Measurements from ENCODE around the gene BLCAP.

The BLCAP gene

GRCh38 chr20:37518059-37518458, 9.6 kb downstream of the BLCAP start:
- CTCF ChIA-PET, result interaction anchor here (0.8 kb wide), 1 partner anchor 21 kb away, joined by 5 read pairs; no protein-coding TSS in a partner anchor
- POLR2A ChIA-PET (ENCODE audit: low non-redundant PET), result no interaction called here
- H3K27ac ChIP-seq, result peak overlapping the region; percentile 59; the same call in 1 of the 2 replicates
- DNase-seq (ENCODE audit: low spot score), result no peak
- TF ChIP-seq CTCF (conservative IDR thresholded peaks at IDR 0.05; ENCODE audit: low read depth), result no peak

- DNase-seq (ENCODE audit: low spot score), result no peak
- CTCF ChIA-PET, result interaction anchor here (0.6 to 0.8 kb wide), 2 partner anchors 8 to 20 kb away, joined by 3 to 5 read pairs; no protein-coding TSS in a partner anchor
- H3K27ac ChIP-seq, result peak overlapping the region; percentile 3; the same call in 1 of the 2 replicates
- TF ChIP-seq CTCF (conservative IDR thresholded peaks at IDR 0.05; ENCODE audit: low read depth), result no peak
- POLR2A ChIA-PET (ENCODE audit: low non-redundant PET), result no interaction called here
Observed at GRCh38 chr20:37516811-37517750, 10.6 kb downstream of the BLCAP start.

GRCh38 chr20:37515876-37516275, 11.8 kb downstream of the BLCAP start:
- H3K27ac ChIP-seq, result no peak overlapping the region
- ChIA-PET CTCF (interaction anchor here (0.6 kb wide), 1 partner anchor 9 kb away, joined by 3 read pairs; no protein-coding TSS in a partner anchor), POLR2A (ENCODE audit: low non-redundant PET) (no interaction called here)
- no peak for TF ChIP-seq CTCF (conservative IDR thresholded peaks at IDR 0.05; ENCODE audit: low read depth)
- no peak for DNase-seq (ENCODE audit: low spot score)

GRCh38 chr20:37513779-37514359, 13.8 kb downstream of the BLCAP start:
- DNase-seq (ENCODE audit: low spot score), result no peak
- POLR2A ChIA-PET (ENCODE audit: low non-redundant PET), result no interaction called here
- no peak overlapping the region for H3K27ac ChIP-seq
- TF ChIP-seq CTCF (conservative IDR thresholded peaks at IDR 0.05; ENCODE audit: low read depth), result no peak
- CTCF ChIA-PET, result interaction anchor here (0.8 to 1.1 kb wide), 2 partner anchors 51 to 237 kb away, joined by 3 read pairs; no protein-coding TSS in a partner anchor

- TF ChIP-seq CTCF (conservative IDR thresholded peaks at IDR 0.05; ENCODE audit: low read depth), result no peak
- CTCF ChIA-PET, result interaction anchor here (0.6 to 1.1 kb wide), 2 partner anchors 14 to 33 kb away, joined by 3 to 5 read pairs; no protein-coding TSS in a partner anchor
- H3K27ac ChIP-seq, result peak overlapping the region; percentile 28; the same call in 1 of the 2 replicates
- POLR2A ChIA-PET (ENCODE audit: low non-redundant PET), result no interaction called here
- no peak for DNase-seq (ENCODE audit: low spot score)
Observed at GRCh38 chr20:37511610-37512275, 15.9 kb downstream of the BLCAP start.

DNA sequence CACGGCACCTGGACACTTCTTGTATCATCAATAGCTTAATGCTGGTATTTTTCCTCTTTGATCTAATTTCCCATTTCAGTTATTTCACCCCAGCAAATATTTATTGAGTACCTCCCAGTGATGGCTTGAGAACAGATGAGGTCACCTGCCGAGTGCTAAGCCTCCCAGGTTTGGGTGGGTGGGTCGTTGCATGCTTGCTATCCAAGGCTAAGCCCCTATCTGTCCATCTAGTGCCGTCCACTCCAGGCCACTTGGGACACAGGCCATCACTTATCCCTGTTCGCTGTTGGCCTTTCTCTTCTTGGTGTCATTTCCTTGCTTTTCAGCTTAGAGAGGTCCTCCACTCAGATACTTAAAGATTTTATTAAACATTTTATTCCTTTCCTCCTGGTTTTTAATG, 17.4 kb downstream of the BLCAP start:
- CTCF ChIA-PET, result interaction anchor here (1.2 to 1.5 kb wide), 2 partner anchors 10 to 12 kb away, joined by 3 to 9 read pairs; no protein-coding TSS in a partner anchor

More for the DNA sequence above, 17.4 kb downstream of the BLCAP start:
- TF ChIP-seq CTCF (conservative IDR thresholded peaks at IDR 0.05; ENCODE audit: low read depth), result no peak
- no peak overlapping the region for H3K27ac ChIP-seq
- DNase-seq (ENCODE audit: low spot score), result no peak
- POLR2A ChIA-PET (ENCODE audit: low non-redundant PET), result no interaction called here

Data from RWPE1 (cell line).